Measurements from ENCODE around the gene MBD3L2B.

DNA sequence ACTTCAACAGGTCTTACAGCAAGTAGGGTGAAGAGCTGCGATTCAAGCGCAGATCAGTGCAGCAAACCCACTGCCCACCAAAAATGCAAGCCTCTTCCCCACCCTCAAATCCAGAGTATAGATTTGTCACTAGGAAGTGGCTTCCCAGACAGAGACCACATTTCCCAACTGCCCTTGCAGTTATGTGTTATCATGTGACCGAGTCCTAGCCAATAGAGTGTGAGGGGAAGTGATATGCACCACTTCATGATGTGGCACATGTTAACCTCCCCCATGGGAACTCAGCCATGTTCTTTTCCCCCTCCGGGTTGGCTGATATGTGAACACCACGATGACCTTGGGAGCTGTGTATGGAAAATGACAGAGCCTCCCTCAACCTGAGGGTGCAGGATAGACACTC, 50.8 kb downstream of the MBD3L2B start:
- TF ChIP-seq, protein P1, sequence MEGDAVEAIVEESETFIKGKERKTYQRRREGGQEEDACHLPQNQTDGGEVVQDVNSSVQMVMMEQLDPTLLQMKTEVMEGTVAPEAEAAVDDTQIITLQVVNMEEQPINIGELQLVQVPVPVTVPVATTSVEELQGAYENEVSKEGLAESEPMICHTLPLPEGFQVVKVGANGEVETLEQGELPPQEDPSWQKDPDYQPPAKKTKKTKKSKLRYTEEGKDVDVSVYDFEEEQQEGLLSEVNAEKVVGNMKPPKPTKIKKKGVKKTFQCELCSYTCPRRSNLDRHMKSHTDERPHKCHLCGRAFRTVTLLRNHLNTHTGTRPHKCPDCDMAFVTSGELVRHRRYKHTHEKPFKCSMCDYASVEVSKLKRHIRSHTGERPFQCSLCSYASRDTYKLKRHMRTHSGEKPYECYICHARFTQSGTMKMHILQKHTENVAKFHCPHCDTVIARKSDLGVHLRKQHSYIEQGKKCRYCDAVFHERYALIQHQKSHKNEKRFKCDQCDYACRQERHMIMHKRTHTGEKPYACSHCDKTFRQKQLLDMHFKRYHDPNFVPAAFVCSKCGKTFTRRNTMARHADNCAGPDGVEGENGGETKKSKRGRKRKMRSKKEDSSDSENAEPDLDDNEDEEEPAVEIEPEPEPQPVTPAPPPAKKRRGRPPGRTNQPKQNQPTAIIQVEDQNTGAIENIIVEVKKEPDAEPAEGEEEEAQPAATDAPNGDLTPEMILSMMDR (IDR thresholded peaks at IDR 0.05; ENCODE audit: low read depth, low read length), result no peak
- TF ChIP-seq EZH2phosphoT487 (IDR thresholded peaks at IDR 0.05; ENCODE audit: low read depth), result no peak
